Hepatocyte (in vitro differentiated cells): ENCODE measurements around the gene MOB3B.

Source experiments
- CTCF ChIP-seq: fragments of 200-600 bp; sonication (generic); IDR thresholded peaks from 2 replicates; pipeline ENCODE4 v1.5.1; 2016; ENCODE audit warnings: antibody characterized with exemption, mild to moderate bottlenecking; ENCODE audit not compliant: poor library complexity
- EZH2phosphoT487 ChIP-seq: fragments of 200-600 bp; sonication (generic); IDR thresholded peaks from one replicate; pipeline ENCODE4 v1.6.1; 2018; ENCODE audit warnings: antibody characterized with exemption, mild to moderate bottlenecking, low read depth, moderate library complexity; ENCODE audit not compliant: unreplicated experiment, severe bottlenecking

DNA sequence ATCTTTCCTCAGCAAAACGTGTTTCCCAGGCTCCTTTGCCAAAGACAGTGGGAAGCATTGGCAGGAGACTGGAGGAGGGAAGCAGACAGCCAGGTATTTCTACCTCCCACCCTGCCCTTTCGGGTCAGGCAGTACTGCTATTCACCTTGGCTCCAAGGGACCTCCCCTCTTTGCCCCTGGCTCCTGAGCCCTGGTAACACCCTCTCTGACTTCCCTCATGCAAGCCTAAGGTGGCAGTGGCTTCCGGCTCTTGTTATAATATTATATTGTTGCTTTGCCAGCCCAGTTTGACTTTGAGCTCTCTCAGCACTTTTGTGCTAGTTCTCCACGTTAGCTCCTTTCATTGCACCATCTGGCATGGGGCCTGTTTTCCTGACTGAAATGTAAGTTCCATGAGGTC, 87.2 kb downstream of the MOB3B start:
- no peak for TF ChIP-seq CTCF
- TF ChIP-seq EZH2phosphoT487 = no peak
